NCI-H2171 treated with DMSO at 0.1 percent for 48 hours (cell line): ENCODE data around the gene TTC33.
A peak's percentile ranks its signal among the peaks of the same experiment; 100 is the strongest.
"Not testable (repeated sequence)": the region's sequence is repeated elsewhere in the genome, so short reads cannot be mapped to it uniquely, and the experiment has no call there.

ENCODE experiments used
- DNase-seq: peaks from one replicate; lab custom pipeline; 2025; lab: John Stamatoyannopoulos, UW

TTC33 gene

DNA sequence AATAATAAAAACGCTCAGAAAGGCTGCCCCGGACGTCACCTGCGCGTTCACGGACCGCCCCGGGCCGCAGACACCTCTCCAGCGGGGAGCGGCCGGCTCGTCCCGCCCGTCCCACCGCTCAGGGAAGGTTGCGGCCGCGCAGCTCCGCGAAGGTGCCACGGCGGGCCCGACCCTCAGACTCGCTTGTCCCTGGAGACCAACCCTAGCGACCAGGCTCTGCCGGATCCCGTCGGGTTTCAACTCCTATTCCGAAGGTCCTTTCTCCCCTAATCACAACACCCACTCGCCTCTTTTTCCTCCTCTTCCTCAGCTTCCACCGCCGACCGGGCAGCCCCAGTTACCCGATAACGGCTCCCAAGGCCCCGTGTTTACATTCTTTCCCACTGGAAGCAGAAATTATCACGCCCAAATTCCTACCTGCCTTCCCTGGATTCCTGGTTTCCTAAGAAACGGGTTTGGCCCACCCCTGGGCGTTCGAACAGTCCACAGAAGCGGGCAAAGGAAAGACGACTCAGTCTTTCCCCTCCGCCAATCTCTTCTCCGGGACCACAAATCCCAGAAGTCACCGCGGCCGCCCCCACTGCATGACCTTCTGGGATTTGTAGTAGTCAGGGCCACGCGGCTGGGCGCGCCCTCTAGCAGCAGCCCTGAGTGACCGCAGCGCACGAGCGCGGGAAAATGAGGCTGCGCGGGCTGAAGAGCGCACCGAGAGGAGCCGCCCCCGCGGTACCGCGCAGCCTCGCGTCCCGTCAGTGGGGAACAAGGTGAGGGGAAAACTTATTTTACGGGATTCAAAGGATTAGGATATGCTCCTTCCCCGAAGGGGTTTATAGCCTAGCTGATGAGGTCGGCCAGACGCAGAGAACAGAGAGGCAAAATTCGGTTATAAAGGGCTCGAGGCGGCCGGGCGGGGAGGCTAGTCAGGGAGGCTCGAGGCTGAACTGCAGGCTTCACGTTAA is at the start of gene TTC33:
Gene TTC33 (minus strand): TSS at position 555 of the 959 bp plus-strand sequence. CDS start 8,943 bp downstream, outside the sequence.
- DNase-seq, result peak; percentile 97

DNA sequence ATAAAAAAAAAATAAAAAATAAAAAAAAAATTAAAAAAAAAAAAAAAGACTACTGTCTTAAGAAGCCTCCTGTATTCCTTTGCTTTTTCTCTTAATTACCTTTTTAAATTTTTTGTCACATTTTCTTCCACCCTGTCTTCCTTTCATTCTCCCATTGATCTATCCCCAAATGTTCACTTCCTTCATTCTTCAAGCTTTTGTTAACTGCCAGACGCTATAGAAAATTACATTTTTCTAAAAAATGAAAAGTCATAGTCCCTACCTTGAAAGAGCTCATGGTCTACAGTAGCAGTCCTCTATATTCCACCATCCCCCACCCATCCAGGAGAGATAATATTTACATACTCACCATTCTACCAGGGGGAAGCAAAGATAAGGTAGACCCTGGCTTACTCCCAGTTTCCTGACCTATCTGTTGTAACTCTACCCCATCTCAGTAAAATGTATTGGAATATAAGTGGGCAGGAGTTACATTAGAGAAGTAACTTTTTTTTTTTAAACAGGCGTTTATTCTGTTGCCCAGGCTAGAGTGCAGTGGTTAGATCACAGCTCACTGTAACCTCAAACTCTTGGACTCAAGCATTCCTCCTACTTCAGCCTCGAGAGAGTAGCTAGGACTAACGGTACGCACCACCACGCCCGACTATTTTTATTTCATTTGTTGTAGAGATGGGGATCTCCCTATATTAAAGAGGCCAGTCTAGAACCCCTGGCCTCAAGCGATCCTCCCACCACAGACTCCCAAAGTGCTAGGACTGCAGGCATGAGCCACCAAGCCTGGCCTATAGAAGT is 46.2 kb upstream of the TTC33 start:
- no peak for DNase-seq

- no peak for DNase-seq
These were observed 43.5 kb upstream of the TTC33 start for GRCh38 chr5:40799258-40799657.

DNA sequence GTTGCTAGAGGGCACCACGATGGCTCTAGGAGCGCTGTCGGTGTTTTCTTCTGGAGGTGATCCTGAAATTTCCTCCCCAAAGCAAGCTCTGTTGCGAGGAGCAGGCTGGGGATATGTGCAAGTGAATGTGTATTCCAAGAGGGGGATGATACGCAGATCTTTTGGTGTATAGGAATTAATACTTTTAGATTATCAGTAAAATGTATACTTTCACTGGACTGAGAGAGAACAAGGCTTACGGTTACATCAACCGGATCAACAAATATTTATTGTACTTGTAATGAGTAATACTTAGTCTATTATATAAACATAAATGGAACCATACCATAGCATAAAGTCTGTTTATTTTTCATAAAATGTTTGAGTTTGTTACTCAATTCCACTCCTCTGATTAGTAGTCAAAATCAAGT is 43.0 kb upstream of the TTC33 start:
- no peak for DNase-seq

DNA sequence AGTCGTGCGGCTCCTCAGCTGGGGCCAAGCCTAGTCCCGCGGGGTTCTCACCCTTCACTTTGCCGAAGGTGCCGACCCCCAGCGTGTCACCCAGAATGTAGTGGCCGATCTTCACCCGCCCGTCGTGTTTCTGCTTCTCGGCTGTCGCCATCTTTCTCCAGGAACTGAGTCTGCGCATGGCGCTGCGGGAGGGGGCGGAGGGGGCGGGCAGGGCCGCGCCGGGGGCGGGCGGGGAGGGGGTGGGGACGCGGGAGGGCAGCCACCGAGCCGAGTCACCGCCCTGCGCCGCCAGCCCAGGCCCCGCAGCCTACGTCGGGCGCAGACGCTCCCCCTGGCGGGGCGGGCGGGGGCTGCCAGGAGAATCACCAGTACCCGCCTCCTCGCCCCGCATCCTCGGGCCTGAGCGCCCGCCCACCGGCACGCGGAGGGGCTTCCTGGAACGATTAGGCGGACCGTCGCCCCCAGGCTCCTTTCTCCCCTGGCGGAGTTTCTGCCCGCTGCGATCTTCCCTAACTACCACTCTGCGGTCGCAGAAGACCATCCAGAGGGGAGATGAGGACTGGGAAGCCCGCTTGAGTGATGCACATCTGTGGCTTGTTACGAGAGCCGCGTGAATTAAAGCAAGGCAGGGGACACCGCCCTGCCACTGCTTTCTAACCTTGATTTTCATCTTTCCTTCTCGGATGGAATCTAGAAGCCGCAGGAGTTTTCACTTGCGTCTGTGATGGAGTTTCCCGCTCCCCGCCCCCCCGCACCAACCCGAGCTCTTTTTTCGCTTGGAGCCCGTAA is 42.4 kb upstream of the TTC33 start, which contains the start of gene PRKAA1:
Gene PRKAA1 (minus strand): TSS at position 363 of the 789 bp plus-strand sequence. CDS start 185 bp downstream, at position 178.
- DNase-seq, result peak; percentile 94

- peak; percentile 91 for DNase-seq
These were observed 41.7 kb upstream of the TTC33 start for GRCh38 chr5:40797273-40798011.

GRCh38 chr5:40796487-40796889 is 40.7 kb upstream of the TTC33 start:
- DNase-seq, result no peak

DNA sequence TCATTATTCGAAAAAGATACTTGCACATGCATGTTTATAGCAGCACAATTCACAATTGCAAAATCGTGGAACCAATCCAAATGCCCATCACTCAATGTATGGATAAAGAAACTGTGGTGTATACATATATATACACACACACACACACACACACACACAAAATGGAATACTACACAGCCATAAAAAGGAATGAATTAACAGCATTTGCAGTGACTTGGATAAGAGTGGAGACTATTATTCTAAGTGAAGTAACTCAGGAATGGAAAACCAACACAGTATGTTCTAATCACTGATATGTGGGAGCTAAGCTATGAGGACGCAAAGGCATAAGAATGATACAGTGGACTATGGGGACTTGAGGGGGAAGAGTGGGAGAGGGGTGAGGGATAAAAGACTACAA is 39.1 kb upstream of the TTC33 start:
- not testable (repeated sequence) for DNase-seq

GRCh38 chr5:40794340-40794739 is 38.6 kb upstream of the TTC33 start:
- not testable (repeated sequence) for DNase-seq

DNA sequence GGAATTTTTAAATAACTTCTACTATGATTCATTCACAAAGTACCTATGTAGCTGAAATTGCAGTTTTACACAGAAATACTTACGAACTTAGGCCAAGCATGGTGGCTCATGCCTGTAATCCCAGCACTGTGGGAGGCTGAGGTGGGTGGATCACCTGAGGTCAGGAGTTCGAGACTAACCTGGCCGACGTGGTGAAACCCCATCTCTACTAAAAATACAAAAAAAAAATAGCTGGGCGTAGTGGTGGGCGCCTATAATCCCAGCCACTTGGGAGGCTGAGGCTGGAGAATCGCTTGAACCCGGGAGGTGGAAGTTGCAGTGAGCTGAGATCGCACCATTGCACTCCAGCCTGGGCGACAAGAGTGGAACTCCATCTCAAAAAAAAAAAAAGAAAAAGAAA is 36.9 kb upstream of the TTC33 start:
- not testable (repeated sequence) for DNase-seq

- DNase-seq, result no peak
These were observed 36.0 kb upstream of the TTC33 start for GRCh38 chr5:40791715-40792139.

- no peak for DNase-seq
These were observed 35.3 kb upstream of the TTC33 start for GRCh38 chr5:40790947-40791593.

DNA sequence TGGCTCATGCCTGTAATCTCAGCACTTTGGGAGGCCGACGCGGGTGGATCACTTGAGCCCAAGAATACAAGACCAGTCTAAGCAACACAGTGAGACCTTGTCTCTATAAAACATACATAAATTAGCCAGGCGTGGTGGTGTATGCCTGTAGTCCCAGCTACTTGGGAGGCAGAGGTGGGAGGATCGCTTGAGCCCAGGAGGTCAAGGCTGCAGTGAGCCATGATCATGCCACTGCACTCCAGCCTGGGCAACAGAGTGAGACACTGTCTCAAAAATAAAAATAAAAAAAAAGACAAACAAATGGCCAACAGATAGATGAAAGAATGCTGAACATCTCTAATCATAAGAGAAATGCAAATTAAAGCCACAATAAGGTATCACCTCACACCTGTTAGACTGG is 33.2 kb upstream of the TTC33 start:
- not testable (repeated sequence) for DNase-seq

DNA sequence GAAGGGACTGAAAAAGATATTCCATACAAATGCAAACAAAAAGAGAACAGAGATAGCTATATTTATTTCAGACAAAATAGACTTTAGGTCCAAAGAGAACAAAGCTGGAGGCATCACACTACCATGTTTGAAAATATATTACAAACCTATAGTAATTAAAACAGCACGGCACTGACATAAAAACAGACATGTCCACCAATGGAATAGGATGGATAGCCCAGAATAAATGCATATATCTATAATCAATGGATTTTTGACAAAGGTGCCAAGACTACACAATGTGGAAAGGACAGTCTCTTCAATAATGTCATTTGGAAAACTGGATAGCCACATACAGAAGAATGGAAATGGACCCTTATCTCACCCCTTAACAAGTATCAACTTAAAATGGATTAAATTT is 32.2 kb upstream of the TTC33 start:
- DNase-seq, result no peak

- DNase-seq, result not testable (repeated sequence)
These were observed 30.9 kb upstream of the TTC33 start for GRCh38 chr5:40786664-40787063.

GRCh38 chr5:40784916-40785315 is 29.2 kb upstream of the TTC33 start:
- no peak for DNase-seq

DNA sequence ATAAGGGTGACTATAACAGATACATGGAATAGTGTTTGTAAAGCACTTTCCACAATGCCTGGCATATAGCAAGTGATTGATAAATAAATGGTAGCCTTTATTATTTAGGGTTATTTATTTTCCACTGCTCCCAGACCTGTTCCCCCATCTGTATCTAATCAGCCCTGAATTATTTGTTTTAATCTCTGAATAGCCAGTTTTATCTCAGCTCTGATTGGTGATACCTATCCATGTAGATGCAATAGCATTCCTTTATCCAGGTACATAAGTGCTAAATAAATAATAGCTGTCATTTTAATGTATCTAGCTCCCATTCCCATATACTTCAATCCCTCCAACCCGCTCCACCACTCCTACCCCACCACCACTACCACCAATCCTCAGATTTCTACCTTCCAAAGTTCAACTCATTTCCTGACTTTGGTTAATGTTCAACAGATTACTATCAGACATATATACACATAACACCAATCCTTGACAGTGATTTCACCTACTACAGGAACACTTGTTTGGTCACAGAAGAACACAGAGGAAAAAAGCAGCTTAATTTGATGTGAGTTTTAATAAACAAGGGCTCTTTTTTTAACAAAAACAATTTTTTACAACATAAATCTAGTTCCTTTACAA is 28.4 kb upstream of the TTC33 start:
- no peak for DNase-seq

DNA sequence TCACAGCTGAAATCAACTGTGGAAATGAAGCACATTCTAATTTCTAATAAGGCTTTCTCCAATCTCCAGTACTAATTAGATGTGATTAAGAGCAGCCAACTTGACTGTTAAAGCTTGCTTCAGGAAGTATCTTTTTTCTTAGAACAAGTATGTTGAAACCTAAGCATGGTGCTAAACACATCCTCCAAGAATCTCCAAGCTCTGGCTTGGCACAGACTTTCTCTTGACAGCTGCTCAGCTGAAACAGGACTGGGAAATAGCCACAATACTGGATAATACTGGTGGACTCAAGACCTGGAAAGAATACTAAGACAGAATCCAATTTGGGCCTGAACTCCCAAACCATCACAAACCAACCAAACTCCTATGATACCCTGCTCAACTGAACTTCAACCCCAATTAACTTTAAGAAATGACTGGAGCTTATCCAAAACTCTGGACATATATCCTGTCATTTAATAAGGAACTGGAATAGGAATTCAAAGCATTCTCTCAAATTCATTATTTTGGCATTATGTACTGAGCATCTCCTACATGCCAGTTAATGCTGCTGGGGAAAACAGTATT is 26.2 kb upstream of the TTC33 start:
- no peak for DNase-seq

GRCh38 chr5:40780858-40781257 is 25.1 kb upstream of the TTC33 start:
- DNase-seq, result no peak

DNA sequence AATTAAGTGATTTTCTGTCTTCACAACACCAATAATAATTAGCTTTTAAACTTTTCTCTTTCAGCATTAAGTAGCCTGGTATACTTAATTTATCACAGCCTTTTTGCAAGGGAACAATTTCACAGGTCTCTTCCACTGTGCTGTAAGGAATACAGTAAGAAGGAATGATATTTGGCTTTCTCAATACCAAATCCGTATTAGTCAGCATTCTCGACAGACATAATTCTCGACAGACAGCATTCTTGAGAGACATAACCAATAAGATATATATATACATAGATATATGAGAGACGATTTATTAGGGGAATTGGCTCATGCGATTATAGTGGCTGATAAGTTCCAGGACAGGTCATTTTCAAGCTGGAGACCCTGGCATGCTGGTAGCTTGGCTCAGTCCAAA is 24.4 kb upstream of the TTC33 start:
- DNase-seq, result no peak
